ENCODE results near the gene SLC6A3.

The SLC6A3 gene

DNA sequence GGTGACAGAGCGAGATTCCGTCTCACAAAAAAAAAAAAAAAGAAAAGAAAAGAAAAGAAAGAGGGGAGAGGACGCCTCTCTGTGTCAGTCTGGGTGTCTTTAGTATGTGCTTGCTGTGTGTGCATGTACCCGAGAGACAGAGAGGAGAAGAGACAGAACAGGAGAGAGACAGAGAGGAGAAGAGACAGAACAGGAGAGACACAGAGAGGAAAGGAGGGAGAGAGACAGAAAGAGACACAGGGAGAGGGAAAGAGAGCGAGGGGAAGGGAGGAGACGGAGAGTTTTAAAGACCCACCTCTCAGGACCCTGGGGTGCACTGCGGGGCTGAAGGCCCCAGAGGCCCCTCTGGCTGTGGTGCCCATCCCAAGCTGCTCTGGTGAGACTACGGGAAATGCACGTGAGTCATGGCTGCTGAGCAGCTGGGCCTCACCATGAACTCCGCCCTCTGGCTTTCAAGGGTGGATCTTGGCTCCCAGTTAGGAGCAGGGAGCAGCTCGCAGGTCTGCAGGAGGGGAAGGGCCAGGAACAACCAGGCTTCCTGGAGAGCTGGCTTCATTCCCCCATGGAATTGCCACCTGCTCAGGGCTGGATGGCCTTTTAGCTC lies 7.9 kb downstream of the SLC6A3 start:
- in situ Hi-C loops (cut with MboI; ENCODE audit: low pct_unique_long_range_greater_than_20kb, low sequenced_read_pairs, unreplicated experiment) = no loop called here
- DNase-seq (ENCODE audit: low spot score) = no peak
- TF ChIP-seq, protein P1, sequence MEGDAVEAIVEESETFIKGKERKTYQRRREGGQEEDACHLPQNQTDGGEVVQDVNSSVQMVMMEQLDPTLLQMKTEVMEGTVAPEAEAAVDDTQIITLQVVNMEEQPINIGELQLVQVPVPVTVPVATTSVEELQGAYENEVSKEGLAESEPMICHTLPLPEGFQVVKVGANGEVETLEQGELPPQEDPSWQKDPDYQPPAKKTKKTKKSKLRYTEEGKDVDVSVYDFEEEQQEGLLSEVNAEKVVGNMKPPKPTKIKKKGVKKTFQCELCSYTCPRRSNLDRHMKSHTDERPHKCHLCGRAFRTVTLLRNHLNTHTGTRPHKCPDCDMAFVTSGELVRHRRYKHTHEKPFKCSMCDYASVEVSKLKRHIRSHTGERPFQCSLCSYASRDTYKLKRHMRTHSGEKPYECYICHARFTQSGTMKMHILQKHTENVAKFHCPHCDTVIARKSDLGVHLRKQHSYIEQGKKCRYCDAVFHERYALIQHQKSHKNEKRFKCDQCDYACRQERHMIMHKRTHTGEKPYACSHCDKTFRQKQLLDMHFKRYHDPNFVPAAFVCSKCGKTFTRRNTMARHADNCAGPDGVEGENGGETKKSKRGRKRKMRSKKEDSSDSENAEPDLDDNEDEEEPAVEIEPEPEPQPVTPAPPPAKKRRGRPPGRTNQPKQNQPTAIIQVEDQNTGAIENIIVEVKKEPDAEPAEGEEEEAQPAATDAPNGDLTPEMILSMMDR (IDR thresholded peaks at IDR 0.05; ENCODE audit: extremely low read depth, insufficient read depth, missing control alignments) = no peak

DNA sequence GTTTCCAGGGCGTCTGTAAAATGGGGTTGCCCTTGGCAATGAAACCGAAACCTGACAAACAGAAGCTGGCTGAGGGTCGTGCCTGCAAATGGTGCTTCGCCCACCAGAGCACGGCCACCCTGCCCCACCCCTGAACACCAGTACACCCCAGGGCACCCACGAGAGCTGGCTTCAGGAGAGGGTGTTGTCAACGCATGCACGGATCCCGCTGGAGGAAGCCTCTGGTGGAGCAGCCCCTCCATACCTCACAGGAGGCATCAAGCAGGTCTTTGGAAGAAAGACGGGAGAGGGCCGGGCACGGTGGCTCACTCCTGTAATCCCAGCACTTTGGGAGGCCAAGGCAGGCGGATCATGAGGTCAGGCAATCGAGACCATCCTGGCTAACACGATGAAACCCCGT lies 8.6 kb downstream of the SLC6A3 start:
- in situ Hi-C loops (cut with MboI; ENCODE audit: low pct_unique_long_range_greater_than_20kb, low sequenced_read_pairs, unreplicated experiment) = no loop called here
- TF ChIP-seq, protein P1 (IDR thresholded peaks at IDR 0.05; ENCODE audit: extremely low read depth, insufficient read depth, missing control alignments) = no peak
- DNase-seq (ENCODE audit: low spot score) = no peak

DNA sequence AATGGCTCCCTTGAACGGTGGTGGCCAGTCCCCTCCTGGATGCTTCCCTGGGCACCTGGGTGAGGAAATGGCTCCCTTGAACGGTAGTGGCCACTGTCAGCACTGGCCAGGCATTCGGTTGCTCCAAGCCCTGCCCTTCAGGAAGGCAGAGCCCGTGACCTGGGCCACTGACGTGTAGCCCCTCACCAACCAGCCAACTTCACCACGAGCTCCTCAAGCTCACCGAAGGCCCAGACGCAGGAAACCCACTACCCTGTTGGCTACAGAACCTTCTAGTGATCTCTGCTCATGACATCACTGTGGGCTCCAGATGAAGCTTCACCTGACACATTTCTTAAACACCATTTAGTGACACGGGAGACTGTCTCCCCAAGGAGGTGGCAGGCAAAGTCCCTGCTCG lies 9.2 kb downstream of the SLC6A3 start:
- in situ Hi-C loops (cut with MboI; ENCODE audit: low pct_unique_long_range_greater_than_20kb, low sequenced_read_pairs, unreplicated experiment) = no loop called here
- DNase-seq (ENCODE audit: low spot score) = no peak
- TF ChIP-seq, protein P1 (IDR thresholded peaks at IDR 0.05; ENCODE audit: extremely low read depth, insufficient read depth, missing control alignments) = no peak

DNA sequence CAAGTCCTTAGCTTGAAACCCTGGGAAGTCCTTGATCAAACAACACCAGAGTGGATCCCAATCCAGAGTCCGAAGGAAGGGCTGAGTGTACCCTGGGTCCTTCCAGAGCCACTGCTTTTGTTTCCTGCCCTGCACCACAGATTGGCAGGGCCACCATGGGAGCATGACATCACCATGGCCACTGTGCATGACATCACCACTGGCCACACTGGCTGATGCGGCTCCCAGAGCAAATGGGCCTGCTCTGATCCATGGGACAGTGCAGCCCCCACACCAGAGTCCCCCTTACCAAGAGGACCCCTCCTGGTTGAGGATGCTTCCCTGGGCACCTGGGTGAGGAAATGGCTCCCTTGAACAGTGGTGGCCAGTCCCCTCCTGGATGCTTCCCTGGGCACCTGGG lies 9.9 kb downstream of the SLC6A3 start:
- TF ChIP-seq, protein P1 (IDR thresholded peaks at IDR 0.05; ENCODE audit: extremely low read depth, insufficient read depth, missing control alignments) = no peak
- no peak for DNase-seq (ENCODE audit: low spot score)
- in situ Hi-C loops (cut with MboI; ENCODE audit: low pct_unique_long_range_greater_than_20kb, low sequenced_read_pairs, unreplicated experiment) = no loop called here

DNA sequence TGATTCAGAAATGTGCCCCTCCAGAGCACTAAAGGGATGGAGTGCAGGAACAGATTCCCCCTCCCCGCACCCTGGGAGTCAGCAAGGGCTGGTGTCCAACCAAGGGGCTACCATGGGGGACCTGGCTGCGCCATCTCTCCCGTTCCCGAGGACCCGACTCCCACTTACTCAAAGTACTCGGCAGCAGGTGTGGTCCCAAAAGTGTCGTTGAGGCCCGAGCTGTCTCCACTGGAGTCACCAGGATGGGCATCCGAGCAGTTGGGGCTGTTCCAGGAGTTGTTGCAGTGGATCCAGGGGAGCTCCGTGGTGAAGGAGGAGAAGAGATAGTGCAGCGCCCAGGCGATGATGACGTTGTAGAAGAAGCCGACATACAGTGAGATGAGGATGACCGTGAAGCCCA lies 12.9 kb downstream of the SLC6A3 start:
- in situ Hi-C loops (cut with MboI; ENCODE audit: low pct_unique_long_range_greater_than_20kb, low sequenced_read_pairs, unreplicated experiment) = no loop called here
- TF ChIP-seq, protein P1 (IDR thresholded peaks at IDR 0.05; ENCODE audit: extremely low read depth, insufficient read depth, missing control alignments) = no peak
- DNase-seq (ENCODE audit: low spot score) = no peak

DNA sequence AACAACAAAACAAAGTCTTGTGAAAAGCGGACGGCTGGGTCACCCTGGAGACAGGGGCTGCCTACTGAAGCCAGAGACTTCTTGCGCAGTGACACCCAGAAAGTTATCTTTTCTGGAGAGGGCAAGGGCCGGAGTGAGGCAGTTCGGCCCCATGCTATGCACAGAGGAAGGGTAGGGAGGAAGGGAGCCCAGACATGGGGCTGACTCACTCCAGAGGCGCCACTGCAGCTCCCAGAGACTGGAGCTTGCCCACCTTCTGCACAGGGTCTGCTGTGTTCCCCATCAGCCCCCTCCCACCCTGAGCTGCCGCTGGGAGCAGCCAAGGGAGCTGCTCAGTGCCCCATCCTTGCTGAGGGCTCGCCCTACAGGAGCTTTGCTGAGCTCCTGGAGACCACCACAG lies 13.3 kb downstream of the SLC6A3 start:
- DNase-seq (ENCODE audit: low spot score) = no peak
- TF ChIP-seq, protein P1 (IDR thresholded peaks at IDR 0.05; ENCODE audit: extremely low read depth, insufficient read depth, missing control alignments) = no peak
- in situ Hi-C loops (cut with MboI; ENCODE audit: low pct_unique_long_range_greater_than_20kb, low sequenced_read_pairs, unreplicated experiment) = no loop called here
